Measurements from ENCODE around the gene TSPYL6. TPM values are rescaled to one million over a fixed set of nuclear protein-coding genes. Genes with fewer than 3 reads are reported as not detected.

The TSPYL6 gene
- total and polyA plus RNA-seq, 3 donors from 2014 or later, result 37.9 to 53.9 (median 38.3) TPM

DNA sequence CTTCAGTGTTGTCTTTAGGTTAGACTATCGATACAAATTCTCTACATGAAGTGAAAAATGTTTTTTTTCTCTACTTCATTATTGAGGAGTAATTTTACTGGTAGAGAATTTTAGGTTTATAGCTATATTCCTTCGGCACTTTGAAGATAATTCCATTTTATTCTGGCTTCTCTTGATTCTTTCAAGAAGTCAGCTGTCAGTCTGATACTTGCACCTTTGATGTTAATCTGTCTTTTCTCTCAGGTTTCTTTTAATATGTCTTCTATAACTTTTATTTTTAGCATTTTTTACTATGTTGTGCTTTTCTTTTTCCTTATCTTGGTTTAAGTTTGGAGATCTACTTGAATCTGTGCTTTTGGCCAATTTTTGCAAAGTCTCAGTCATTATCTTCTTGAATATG, 18.6 kb downstream of the TSPYL6 start:
- Histone ChIP-seq H3K4me1 (peaks cover 14% of the 10 kb centered on the region), H3K27me3 (no peaks in the 10 kb centered on the region), H3K36me3 (ENCODE audit: low read depth, missing control alignments) (no peaks in the 10 kb centered on the region), H3K27ac (no peak overlapping the region), H3K4me3 (no peak overlapping the region), H3K9me3 (no peaks in the 10 kb centered on the region)
- intact Hi-C loops (cut with DNase I; ENCODE audit: low total_unique reads), result no loop called here
- no peak for DNase-seq
- 98% methylated on average over 2 of the region's 2 CpGs for WGBS, 2 donors
- TF ChIP-seq CTCF (IDR thresholded peaks at IDR 0.05) (no peak), POLR2A (IDR thresholded peaks at IDR 0.05) (no peak)

DNA sequence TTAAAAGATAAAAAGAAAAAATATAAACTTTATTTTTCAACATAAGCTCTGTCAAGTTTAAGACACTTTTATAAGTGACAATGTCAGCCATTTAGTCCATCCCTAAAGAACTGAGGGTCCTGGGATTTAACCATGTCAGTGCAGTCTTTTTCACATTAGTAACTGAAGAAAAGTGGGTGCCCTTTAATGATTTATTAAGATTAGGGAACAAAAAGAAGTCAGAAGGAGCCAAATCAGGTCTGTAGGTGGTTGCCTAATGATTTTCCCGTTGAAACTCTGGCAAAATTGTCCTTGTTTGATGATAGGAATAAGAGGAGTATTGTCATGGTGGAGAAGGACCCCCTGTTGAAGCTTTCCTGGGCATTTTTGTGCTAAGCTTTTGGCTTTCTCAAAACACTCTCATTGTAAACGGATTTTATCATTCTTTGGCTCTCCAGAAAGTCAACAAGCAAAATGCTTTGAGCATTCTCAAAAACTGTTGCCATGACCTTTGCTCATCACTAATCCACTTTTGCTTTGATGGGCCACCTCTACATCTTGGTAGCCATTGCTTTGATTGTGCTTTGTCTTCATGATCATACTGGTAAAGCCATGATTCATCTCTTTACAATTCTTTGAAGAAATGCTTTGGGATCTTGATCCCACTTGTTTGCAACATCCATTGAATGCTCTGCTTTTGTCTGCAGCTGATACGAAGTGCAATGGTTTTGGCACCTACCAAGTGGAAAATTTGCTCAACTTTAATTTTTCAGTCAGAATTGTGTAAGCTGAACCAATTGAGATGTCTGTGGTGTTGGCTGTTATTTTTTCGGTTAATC, 22.0 kb downstream of the TSPYL6 start:
- Histone ChIP-seq H3K9me3 (no peaks in the 10 kb centered on the region), H3K27me3 (no peaks in the 10 kb centered on the region), H3K4me3 (no peak overlapping the region), H3K36me3 (ENCODE audit: low read depth, missing control alignments) (no peaks in the 10 kb centered on the region), H3K4me1 (peaks cover 1% of the 10 kb centered on the region), H3K27ac (no peak overlapping the region)
- DNase-seq, result no peak
- TF ChIP-seq POLR2A (IDR thresholded peaks at IDR 0.05) (no peak), CTCF (IDR thresholded peaks at IDR 0.05) (no peak)
- intact Hi-C loops (cut with DNase I; ENCODE audit: low total_unique reads), result no loop called here
- 59 to 65% methylated on average over 4 of the region's 4 CpGs for WGBS, 2 donors

GRCh38 chr2:54228945-54229344, 27.1 kb downstream of the TSPYL6 start:
- intact Hi-C loops (cut with DNase I; ENCODE audit: low total_unique reads), result no loop called here
- Histone ChIP-seq H3K36me3 (ENCODE audit: low read depth, missing control alignments) (no peaks in the 10 kb centered on the region), H3K4me3 (no peak overlapping the region), H3K9me3 (no peaks in the 10 kb centered on the region), H3K4me1 (peaks cover 15% of the 10 kb centered on the region), H3K27ac (peak overlapping the region in 1 of 2 donors; percentile 21), H3K27me3 (no peaks in the 10 kb centered on the region)
- peak; percentile 29 for DNase-seq
- no peak for TF ChIP-seq POLR2A (IDR thresholded peaks at IDR 0.05)
- TF ChIP-seq CTCF (IDR thresholded peaks at IDR 0.05), result no peak
- WGBS, 2 donors, result 72 to 79% methylated on average over 2 of the region's 2 CpGs

DNA sequence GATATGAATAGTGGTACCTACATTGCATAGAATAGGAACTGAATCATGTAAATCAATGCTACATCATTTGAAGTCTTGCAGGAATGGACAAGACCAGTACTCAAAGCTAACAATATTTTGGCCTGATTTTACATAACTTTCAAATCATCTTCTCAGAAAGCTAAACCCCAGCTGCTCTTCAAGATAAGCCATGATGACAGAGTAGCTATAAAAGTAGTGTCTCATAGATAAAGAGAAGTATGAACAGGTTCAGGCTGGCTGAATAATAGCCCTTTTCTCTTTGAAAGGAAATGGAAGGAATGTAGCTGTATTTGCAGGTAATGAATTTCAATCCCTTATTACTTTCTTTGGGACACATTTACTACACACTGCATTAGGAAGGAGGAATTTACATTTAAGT, 28.2 kb downstream of the TSPYL6 start:
- DNase-seq, result no peak
- Histone ChIP-seq H3K27me3 (no peaks in the 10 kb centered on the region), H3K9me3 (no peaks in the 10 kb centered on the region), H3K4me3 (no peak overlapping the region), H3K36me3 (ENCODE audit: low read depth, missing control alignments) (no peaks in the 10 kb centered on the region), H3K27ac (no peak overlapping the region), H3K4me1 (peaks cover 15% of the 10 kb centered on the region)
- TF ChIP-seq POLR2A (IDR thresholded peaks at IDR 0.05) (no peak), CTCF (IDR thresholded peaks at IDR 0.05) (no peak)
- intact Hi-C loops (cut with DNase I; ENCODE audit: low total_unique reads), result no loop called here

DNA sequence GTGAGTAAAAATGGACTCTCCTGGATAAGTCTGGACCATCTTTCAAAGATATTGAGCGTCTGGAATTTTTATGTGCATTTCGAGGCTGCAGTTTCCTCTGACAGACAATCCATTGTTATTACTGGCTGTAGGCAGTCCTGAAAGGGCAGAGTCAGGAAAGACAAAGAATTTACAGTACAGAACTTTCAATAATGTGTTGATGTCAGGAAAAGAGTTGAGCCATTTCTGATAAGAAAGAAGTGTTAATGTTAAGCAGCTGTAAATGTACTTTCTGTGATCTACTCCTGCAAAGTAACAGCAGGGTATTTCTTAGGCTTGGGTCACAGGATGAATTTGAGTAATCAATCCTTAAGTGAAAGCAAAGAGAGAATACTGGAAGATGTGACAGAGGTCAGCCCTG, 29.8 kb downstream of the TSPYL6 start:
- Histone ChIP-seq H3K27ac (peak overlapping the region; percentile 0 to 1), H3K36me3 (ENCODE audit: low read depth, missing control alignments) (no peaks in the 10 kb centered on the region), H3K27me3 (no peaks in the 10 kb centered on the region), H3K4me1 (peaks cover 15% of the 10 kb centered on the region), H3K4me3 (no peak overlapping the region), H3K9me3 (no peaks in the 10 kb centered on the region)
- intact Hi-C loops (cut with DNase I; ENCODE audit: low total_unique reads), result no loop called here
- 21 to 47% methylated on average over 2 of the region's 2 CpGs for WGBS, 2 donors
- no peak for DNase-seq
- TF ChIP-seq CTCF (IDR thresholded peaks at IDR 0.05) (no peak), POLR2A (IDR thresholded peaks at IDR 0.05) (no peak)
